HG03342 (cell line): ENCODE measurements around the gene VAV2.

Experiments used
- ATAC-seq: cut with Tn5 transposase; IDR thresholded peaks from one replicate; pipeline ENCODE4 v1.9.1; 2021; ENCODE audit warnings: mild to moderate bottlenecking, moderate library complexity; ENCODE audit not compliant: unreplicated experiment

VAV2 gene

GRCh38 chr9:133823189-133824105, 168.7 kb downstream of the VAV2 start:
- no peak for ATAC-seq

GRCh38 chr9:133822430-133823065, 169.6 kb downstream of the VAV2 start:
- peak; percentile 46 for ATAC-seq

- ATAC-seq, result peak; percentile 41
Observed at GRCh38 chr9:133821601-133822429, 170.3 kb downstream of the VAV2 start.

GRCh38 chr9:133819923-133820322, 172.2 kb downstream of the VAV2 start:
- no peak for ATAC-seq

GRCh38 chr9:133818444-133818843, 173.7 kb downstream of the VAV2 start:
- ATAC-seq, result no peak

GRCh38 chr9:133815781-133816180, 176.3 kb downstream of the VAV2 start:
- no peak for ATAC-seq

GRCh38 chr9:133814586-133815208, 177.4 kb downstream of the VAV2 start:
- no peak for ATAC-seq

- no peak for ATAC-seq
Observed at GRCh38 chr9:133813749-133814585, 178.2 kb downstream of the VAV2 start.

- ATAC-seq, result no peak
Observed at GRCh38 chr9:133812941-133813748, 179.0 kb downstream of the VAV2 start.

- no peak for ATAC-seq
Observed at GRCh38 chr9:133812077-133812868, 179.9 kb downstream of the VAV2 start.

GRCh38 chr9:133811471-133811870, 180.7 kb downstream of the VAV2 start:
- no peak for ATAC-seq

GRCh38 chr9:133810556-133811195, 181.4 kb downstream of the VAV2 start:
- no peak for ATAC-seq

- no peak for ATAC-seq
Observed at GRCh38 chr9:133809335-133809734, 182.8 kb downstream of the VAV2 start.

- no peak for ATAC-seq
Observed at GRCh38 chr9:133807818-133808217, 184.3 kb downstream of the VAV2 start.

- ATAC-seq, result no peak
Observed at GRCh38 chr9:133807037-133807436, 185.1 kb downstream of the VAV2 start.

GRCh38 chr9:133806623-133807010, 185.5 kb downstream of the VAV2 start:
- ATAC-seq, result no peak

GRCh38 chr9:133805876-133806622, 186.1 kb downstream of the VAV2 start:
- ATAC-seq, result no peak
